Upper lobe of left lung (tissue), 4 donors: ENCODE results near the gene KIAA1210.

Experiments
- CTCF ChIP-seq, 6 experiments: fragments of 450-650 bp in 4 of 6; fragments of 200-600 bp in 2 of 6; sonication (generic) in 2 of 6; IDR thresholded peaks; one replicate each; pipeline ENCODE4 v1.5.1; 2016 to 2019; ENCODE audit warnings: antibody characterized with exemption in 6 of 6
- EP300 ChIP-seq, 4 donors: sonication (generic); formaldehyde crosslinking; IDR thresholded peaks; one replicate each; pipeline ENCODE4 v1.5.1; 2017; ENCODE audit warnings: antibody characterized with exemption in 4 of 4, control low read depth in 2 of 4
- POLR2AphosphoS5 ChIP-seq, 2 donors: sonication (generic); formaldehyde crosslinking; IDR thresholded peaks; one replicate each; pipeline ENCODE4 v1.5.1; 2017; ENCODE audit warnings: antibody characterized with exemption in 2 of 2

- TF ChIP-seq CTCF (IDR thresholded peaks at IDR 0.05), result no peak
- no peak for TF ChIP-seq EP300 (IDR thresholded peaks at IDR 0.05)
- TF ChIP-seq POLR2AphosphoS5 (IDR thresholded peaks at IDR 0.05), result no peak
These were observed 6.9 kb upstream of the KIAA1210 start for GRCh38 chrX:119134466-119134865.
